NCI-H82 treated with DMSO at 0.1 percent for 48 hours (cell line): ENCODE data around the gene SMKR1.
"Not testable (repeated sequence)": the region's sequence is repeated elsewhere in the genome, so short reads cannot be mapped to it uniquely, and the experiment has no call there.

ENCODE experiments used
- DNase-seq: peaks from one replicate; lab custom pipeline; 2025; ENCODE audit not compliant: unreplicated experiment; lab: John Stamatoyannopoulos, UW

The SMKR1 gene

DNA sequence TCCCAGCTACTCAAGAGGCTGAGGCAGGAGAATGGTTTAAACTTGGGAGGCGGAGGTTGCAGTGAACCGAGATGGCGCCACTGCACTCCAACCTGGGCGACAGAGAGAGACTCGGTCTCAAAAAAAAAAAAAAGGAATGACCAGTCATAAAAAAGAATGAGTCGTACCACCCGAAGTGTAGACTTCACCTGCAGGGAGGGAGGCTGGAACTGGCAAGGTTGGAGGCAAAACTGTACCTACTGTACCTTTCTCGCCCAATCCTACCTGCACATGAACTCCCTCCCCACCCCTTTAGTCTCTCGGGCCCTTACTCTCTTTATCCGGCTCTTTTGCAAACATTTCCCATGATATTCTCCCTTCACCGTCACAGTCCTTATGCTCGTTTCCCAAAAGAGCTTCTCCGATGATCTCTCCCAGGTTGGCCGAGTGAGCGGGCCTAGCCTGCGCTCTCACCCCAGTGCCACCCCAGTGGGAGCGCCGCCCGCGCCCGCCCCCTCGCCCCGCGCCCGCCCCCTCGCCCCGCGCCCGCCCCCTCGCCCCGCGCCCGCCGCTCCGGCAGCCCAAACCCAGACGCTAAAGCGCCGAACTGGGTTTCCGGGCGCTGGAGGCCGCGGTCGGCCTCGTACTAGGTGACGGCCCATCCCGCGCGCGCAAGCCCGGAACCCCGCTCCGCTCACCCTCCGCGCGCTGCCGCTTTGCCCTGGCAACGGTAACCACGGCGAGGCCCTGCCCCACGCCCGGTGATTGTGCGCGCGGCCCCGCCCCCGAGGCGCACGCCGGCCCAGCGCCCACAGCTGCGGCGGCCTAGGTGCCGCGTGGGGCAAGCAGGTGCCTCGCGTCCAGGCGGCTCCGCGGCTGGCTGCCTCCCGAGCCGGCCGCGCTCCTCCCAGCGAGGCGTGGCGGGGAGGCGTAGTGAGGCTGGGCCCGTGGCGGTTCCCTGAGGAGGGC lies at the start of gene SMKR1:
Gene SMKR1 (plus strand): TSS at position 772 of the 948 bp plus-strand sequence. CDS start 294 bp downstream, outside the sequence.
- DNase-seq, result peak; percentile 9

DNA sequence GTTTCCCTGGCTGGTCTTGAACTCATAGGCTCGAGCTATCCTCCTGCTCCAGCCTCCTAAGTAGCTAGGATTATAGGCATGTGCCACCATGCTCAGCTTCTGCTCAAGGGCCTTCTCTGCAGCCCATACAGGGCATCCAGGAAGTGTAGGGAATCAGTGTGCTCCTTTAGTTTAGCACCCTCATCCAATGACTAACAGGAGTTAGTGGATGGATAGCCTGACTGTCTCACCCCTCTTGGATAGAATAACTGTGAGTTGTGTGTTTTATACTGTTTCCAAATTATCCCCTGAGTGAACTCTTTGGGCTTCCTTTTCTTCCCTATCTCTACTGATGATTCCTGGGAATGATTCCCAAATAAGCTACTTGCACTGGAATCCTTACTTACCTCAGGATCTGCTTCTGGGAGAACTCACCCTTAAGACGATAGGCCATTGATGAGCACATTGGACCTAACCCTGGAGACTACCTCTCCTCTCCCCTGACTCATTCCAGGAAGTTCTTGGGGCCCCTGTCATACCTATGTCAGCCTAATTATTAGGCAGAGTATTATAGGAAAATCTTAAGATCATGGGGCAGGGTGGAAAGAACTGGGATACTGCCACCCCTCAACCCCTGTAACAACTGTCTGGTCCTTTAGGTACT lies 49.6 kb upstream of the SMKR1 start:
- DNase-seq, result no peak

DNA sequence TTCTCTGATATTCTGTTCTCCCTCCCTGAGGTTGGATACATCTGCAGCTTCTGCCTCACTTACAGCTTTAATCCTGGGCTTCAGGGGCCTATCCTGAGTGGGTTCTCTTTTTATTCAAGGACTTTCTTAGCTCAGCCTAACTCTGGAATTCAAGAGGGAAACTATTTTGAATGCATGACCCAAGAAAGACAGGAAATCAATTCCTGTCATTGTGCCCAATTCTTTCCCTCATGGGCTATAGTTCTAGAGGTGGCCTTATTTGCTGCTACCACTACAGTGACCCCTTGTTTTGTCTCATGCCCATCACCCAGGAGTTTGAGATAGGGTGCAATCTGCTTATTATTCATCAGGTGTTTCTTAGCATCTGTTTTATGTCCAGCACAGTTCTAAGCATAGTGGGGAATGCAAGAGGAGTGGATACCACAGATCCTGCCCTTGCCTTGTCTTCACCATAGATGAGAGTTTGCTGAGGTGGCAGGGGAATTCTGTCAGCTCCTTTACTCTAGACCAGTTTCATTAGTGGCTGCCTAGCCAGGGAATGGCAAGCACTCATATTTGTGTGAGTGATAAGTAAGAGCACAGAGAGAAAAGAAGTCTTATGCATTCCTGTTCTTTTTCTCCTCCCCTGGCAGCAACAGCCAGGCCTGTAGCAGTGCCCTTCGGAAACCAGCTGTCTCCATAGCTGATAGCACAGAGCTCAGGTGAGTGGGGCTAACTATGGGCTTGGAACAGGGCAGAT lies 48.7 kb upstream of the SMKR1 start:
- DNase-seq, result no peak

DNA sequence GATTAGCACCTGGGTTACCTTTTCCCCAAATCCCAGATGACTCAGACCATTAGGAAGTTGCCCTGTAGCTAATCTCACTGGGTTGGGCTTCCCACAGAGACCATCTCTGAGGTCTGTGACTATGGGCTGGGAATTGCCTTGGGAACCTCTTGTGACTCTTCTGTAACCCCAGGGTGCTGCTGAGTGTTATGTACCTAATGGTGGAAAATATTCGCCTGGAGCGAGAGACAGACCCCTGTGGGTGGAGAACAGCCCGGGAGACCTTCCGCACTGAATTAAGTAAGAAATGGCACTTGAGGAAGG lies 48.1 kb upstream of the SMKR1 start:
- DNase-seq, result no peak

DNA sequence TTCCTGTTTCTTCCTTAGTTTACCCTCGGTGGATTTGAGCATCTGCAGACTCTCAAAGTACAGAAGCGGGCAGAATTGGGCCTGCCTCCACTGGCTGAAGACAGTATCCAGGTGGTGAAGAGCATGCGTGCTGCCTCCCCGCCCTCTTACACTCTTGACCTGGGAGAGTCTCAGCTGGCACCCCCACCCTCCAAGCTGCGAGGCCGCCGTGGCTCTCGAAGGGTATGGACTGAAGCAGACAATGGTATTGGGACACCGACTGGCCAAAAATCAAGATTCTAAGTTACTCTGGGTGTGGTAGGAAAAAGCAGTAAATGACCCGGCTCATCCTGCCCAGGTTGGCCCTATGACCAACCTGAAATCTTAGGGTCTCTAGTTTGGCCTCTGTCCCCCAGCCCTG lies 45.9 kb upstream of the SMKR1 start:
- DNase-seq, result no peak

DNA sequence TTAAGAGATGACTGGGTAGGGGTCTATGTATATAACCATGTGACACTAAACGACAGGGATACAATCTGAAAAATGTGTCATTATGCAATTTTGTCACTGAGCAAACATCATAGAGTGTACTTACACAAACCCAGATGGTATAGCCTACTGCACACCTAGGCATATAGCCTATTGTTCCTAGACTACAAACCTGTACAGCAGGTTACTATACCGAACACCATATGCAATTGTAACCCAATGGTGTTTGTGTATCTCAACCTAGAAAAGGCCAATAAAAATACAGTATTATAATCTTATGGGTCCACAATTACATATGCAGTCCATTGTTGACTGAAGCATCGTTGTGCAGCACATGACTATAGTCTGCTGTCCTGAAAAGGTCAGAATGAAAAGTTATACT lies 45.2 kb upstream of the SMKR1 start:
- no peak for DNase-seq

DNA sequence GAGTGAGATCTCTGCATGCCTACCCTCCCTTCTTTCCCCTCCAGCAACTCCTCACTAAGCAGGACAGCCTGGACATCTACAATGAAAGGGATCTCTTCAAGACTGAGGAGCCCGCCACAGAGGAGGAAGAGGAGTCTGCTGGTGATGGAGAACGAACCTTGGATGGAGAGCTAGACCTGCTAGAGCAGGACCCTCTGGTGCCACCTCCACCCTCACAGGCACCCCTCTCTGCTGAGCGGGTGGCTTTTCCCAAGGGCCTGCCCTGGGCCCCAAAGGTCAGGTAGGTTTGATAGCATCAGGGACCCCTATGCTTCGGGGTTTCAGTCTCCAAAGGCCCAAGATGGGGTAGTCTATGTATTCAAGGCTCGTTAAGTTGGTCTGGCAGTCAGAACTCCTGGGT lies 44.2 kb upstream of the SMKR1 start:
- no peak for DNase-seq

DNA sequence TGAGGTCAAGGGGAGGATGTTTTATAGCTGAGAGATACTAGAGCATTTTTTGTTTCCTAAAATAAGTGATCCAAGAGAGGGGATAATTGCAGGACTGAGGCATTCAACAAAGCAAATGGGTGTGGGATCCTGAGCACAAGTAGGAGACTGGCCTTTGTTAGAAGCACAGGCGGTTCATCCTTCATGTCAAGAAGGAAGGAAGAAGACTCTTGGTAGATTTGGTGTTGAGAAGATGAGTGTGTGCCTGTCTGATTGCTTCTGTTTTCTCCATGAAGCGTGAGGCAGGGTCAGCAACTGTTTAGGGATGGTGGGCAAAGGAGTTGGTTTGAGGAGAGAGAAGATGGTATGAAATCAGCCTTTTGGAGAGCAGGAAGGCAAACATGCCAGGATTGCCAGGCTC lies 40.5 kb upstream of the SMKR1 start:
- no peak for DNase-seq

DNA sequence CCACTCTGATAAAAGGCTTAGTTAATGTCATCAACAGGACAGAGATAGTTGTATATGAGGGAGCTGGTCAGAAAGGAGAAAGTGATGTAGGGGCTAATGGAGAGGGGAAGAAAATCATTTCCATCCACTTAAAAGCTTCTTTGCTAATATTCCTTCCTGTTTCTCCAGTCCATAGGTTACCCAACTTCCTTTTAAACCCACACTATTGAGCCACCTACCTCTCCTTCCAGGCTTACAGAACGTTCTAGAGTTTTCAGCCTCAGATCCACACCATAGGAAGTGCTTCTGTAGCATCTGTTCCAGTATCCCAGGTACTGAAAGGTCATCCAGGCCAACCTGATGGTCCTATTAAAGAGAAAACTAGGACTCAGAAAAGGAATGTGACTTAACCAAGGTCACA lies 39.9 kb upstream of the SMKR1 start:
- no peak for DNase-seq

DNA sequence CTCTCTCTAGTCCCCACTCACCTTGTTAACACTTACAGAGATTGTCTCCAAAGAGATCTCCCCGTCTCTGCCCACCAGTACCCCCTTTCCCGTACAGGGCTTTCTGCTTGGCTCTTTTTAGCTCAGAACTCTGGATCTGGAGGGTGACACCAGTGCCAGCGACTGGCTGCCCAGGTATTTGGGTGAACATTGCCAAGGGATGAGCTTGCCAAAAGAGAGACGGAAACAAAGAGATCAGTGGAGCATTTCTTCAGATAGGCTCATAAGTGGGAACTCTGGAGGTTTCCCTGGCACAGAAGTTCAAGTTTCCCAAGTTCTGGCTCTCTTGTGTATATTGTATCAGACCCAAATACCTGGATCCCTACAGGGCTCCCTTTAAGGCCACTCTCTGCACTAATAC lies 38.1 kb upstream of the SMKR1 start:
- DNase-seq, result no peak

DNA sequence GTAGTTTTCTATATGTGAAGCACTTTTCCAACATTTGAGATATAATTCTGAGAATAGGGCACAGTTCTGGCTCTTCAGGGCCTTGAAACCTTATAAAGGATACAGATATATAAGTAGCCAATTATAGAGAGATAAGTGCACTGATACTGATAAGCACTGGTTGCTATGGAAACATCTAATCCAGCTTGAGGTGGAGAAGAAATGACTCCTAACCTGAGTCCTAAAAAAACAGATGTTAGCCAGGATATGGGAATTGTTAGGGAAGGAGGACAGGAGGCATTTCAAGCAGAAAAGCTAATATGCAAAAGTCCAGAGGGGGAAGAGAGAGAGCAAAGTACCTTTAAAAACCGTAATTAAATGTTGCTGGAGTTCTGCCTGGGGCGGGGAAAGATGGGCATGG lies 37.3 kb upstream of the SMKR1 start:
- no peak for DNase-seq

DNA sequence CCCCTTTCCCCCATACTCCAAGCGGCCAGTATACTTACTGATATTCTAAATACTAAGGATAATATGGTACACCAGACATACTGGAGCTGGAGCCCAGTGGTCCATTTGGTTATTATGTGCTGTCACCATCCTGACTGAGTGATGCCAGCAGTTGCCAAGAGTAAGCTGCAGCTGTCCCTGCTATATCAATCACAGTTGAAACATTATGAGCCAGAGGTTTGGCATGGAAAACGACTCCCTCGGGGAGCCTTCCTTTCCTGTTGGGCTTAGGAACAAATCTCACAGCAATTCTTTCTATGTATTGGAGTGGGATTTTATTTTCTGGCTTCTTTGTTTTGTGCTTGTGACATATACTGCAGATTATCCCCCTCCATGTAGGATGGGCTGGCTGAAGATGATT lies 35.5 kb upstream of the SMKR1 start:
- no peak for DNase-seq

DNA sequence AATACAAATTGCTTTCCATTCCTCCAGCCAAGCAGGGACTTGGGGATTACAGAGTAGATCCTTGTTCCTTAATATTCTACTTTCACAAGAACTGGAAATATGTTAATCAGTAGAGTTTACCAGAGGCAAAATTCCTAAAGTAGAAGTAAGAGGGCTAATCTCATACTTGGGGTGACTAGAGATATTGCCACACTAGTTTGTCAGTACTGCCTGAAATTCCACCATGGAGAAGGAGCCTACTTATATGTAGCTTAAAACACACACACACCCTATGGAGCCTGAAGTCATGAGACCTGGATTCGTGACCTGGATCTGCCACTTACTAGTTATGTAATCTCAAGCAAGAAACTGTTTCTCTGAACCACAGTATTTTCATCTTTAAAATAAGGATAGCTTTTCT lies 34.2 kb upstream of the SMKR1 start:
- no peak for DNase-seq

DNA sequence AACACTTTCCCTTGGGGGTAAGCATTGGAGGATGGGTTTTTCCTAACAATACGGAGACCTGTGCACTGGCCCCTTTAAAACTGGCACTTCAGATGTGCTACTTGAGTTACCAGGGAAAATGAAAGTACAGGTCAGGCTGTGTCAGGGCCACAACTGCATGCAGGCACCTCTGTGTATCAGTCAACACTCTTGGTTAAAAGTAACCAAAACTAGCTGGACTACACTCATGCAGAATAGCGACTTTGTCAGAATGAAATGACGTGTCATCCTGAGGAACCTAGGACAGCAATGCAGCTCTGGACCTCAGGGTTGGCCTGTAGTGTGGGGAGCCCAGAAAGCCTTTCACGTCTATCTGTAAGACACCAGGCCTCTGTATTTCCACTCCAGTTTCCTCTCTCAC lies 33.8 kb upstream of the SMKR1 start:
- no peak for DNase-seq

DNA sequence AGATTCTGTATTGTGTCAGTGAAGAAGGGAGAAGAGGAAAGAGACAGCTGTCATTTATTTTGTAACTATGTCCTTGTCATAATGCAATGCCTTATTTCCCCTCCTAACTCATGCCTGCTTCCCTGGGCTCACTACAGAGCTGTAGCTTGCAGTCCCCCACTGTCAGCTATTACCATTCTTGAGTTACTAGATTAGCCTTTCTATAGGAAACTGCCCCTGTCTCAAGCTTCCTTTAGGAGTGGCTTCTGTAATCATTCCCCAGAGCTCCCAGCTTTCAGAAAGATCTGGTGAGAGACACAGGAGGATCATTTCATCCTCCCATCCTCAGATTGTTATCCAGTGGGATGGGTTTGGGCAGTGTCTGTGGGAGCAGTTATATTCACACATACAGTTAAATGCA lies 32.4 kb upstream of the SMKR1 start:
- no peak for DNase-seq

DNA sequence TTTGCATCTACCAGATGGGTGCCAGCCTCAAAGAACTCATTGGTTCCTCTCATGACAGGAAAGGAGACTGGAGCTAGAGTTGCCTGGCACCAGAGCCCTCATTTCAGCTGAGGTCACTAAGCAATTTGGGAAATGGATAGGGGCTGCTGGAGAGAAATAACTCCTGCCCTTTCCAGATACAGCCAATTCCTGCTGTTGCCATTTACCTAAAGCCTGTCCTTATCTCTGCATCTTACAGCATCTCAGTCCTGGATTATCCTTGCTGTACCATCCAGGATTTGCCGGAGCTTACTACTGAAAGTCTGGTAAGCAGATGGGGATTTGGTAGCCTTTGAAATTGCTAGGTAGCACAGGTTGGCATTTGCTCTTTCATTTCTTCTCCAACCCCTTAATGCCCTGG lies 31.9 kb upstream of the SMKR1 start:
- DNase-seq, result peak; percentile 49

DNA sequence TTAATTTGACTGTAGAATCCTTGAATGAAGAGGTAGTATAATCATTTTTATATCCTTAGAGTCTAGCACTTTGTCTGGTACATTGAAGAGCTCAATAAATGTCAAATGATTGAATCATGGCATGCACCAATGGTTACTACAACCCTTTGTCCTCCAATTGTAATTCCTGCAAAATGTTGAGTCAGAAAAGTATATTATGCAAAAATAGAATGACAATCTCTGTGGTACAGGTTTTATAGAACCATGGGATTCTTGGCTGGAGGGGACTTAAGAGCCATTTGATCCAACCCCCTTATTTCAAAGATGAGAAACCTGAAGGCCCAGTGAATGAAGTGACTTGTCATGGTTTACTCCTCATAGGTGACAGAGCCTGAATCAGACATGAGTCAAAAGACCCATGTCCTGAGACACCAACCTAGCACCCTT lies 30.9 kb upstream of the SMKR1 start:
- no peak for DNase-seq

DNA sequence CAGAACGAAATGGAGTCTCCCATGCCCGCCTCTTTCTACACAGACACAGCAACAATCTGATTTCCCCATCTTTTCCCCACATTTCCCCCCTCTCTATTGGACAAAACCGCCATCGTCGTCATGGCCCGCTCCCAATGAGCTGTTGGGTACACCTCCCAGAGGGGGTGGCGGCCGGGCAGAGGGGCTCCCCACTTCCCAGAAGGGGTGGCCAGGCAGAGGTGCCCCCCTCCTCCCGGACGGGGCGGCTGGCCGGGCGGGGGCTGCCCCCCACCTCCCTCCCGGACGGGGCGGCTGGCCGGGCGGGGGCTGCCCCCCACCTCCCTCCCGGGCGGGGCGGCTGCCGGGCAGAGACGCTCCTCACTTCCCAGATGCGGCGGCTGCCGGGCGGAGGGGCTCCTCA lies 26.4 kb upstream of the SMKR1 start:
- DNase-seq, result not testable (repeated sequence)

DNA sequence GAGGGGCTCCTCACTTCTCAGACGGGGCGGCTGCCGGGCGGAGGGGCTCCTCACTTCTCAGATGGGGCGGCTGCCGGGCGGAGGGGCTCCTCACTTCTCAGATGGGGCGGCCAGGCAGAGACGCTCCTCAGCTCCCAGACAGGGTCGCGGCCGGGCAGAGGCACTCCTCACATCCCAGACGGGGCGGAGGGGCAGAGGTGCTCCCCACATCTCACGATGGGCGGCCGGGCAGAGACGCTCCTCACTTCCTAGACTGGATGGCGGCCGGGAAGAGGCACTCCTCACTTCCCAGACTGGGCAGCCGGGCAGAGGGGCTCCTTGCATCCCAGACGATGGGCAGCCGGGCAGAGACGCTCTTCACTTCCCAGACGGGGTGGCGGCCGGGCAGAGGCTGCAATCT lies 25.9 kb upstream of the SMKR1 start:
- DNase-seq, result not testable (repeated sequence)

DNA sequence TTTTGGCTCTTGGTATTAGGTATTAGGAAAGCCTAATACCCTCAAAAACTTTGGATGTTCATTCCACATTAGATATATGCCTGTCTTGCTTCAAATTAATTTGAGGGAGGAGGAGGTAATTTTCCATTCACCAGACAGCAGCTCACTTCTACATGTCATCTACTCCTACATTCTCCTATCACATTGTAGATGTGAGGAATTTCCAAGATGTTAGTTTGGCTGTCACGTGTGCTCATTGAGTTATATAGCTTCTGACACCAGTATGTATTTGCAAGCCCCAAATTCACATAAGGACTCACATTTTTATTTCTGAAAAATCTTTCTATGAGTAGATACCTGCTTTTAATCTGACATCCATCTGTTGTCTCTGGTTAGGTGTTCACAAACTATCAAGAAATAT lies 22.5 kb upstream of the SMKR1 start:
- no peak for DNase-seq

DNA sequence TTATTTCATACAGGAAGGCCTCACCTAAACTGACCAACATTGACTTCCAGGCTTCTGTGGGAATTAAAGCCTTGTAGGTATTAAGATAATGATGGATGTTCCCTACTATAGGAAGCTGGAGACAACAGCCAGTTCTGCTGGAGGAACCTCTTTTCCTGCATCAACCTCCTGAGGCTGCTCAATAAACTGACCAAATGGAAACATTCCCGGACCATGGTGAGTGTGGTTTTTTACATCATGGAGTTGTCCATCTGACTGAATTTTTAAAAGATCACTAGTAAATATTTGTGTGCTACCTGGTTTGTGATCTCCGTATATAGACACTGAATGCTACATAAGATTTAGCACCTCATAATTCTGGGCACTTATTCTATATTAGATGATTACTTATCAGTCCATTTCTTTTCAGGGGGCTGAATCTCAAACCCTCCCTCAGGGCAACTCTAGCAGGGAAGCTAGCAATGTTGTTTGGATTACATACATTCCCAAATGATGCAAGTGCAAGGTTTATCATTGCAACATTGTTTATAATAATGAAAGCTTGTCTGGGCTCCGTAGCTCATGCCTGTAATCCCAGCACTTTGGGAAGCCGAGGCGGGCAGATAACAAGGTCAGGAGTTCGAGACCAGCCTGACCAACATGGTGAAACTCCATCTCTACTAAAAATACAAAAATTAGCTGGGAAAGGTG lies 21.5 kb upstream of the SMKR1 start:
- no peak for DNase-seq
